Activated CD8-positive, alpha-beta memory T cell treated with anti-CD3 and anti-CD28 coated beads for 4 hours (primary cell): ENCODE results near the gene BCL11A.

Experiments used
- DNase-seq, 2 donors: peaks; one replicate each; pipeline ENCODE4 v3.0.0-alpha.2; 2020; ENCODE audit warnings: low read depth in 2 of 2

Gene BCL11A

DNA sequence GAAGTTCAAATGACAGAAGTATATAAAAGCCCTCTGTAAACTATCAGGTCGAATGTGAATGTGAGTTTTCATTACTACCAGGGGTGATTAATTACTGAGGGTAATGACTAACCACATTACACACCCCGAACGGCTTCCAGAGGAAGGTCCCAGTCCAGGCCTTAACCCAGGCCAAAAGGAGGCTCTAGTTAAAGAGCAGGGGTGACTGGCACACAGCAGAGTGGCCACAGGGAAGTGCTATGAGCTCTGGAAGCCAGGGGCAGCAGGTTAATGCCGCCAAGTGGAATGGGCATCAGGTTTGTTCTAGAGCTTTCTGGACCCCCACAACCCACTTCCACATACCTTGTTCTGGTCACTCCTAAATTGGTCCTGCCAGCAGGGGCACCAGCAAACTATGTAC is 87.7 kb downstream of the BCL11A start:
- DNase-seq = no peak

- no peak for DNase-seq
Observed at GRCh38 chr2:60463249-60463648, 90.2 kb downstream of the BCL11A start.

- DNase-seq = no peak
Observed at GRCh38 chr2:60461421-60462108, 91.9 kb downstream of the BCL11A start.

- DNase-seq = no peak
Observed at GRCh38 chr2:60460577-60461420, 92.7 kb downstream of the BCL11A start.

- no peak for DNase-seq
Observed at GRCh38 chr2:60459851-60460250, 93.6 kb downstream of the BCL11A start.

- no peak for DNase-seq
Observed at GRCh38 chr2:60456115-60456770, 97.2 kb downstream of the BCL11A start.

- DNase-seq = no peak
Observed at GRCh38 chr2:60453872-60454271, 99.6 kb downstream of the BCL11A start.

DNA sequence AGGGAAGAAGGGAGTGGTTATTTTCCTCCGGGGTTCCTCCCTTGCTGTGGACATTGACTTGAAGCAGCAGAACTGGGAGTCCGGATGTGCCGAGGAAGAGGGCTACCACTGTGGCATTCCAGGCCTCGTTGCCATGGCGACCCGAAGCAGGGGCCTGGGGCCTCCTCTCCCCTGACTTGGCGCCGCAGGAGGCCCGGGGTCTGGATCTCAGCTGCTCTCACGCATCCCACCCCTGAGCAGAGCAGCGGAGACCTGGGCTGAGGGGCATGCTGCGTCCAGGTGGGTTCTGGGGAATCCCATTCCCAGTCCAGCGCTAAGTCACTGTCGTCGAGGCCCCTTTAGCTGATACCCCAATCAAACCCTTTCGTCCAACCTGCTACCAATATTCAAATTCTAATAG is 100.2 kb downstream of the BCL11A start:
- no peak for DNase-seq

GRCh38 chr2:60450488-60450887 is 103.0 kb downstream of the BCL11A start:
- no peak for DNase-seq

GRCh38 chr2:60447943-60448342 is 105.5 kb downstream of the BCL11A start:
- DNase-seq = no peak

GRCh38 chr2:60446413-60447267 is 106.8 kb downstream of the BCL11A start:
- DNase-seq = no peak

DNA sequence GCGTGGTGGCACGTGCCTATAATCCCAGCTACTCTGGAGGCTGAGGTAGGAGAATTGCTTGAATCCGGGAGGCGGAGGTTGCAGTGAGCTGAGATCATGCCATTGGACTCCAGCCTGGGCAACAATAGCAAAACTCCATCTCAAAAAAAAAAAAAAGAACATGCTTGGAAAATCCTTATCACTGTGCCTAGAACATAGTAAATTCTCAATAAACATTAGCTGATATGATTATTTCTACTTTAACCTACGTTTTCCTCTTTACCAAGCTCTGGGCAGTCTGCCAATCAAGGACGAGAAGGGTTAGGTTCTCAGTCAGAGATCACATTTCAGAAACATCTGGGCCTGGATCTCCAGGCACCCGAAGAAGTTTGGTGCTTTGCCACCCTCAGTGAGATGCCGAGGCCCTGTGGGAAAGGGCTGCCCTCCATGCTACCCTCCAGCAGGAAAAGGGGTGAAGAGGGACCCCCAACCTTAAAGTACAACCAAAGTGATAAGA is 107.7 kb downstream of the BCL11A start:
- DNase-seq = no peak

DNA sequence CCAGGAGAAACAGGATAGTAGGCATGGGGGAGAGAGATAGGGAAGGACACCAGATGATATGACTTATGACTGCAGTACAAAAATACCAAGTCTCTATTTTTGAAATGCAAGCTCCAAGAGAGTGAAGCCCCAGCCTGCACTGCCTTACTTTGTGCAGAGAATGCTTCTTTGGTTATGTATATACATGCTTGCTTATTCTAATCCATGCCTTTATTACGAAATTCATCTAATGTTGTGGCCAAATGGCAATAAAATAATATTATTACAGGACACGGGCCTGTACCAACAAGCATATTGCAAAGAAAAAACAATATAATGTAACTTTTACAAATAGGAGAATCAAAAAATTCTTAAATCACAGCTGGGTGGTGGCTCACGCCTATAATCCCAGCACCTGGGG is 110.8 kb downstream of the BCL11A start:
- no peak for DNase-seq

- no peak for DNase-seq
Observed at GRCh38 chr2:60441800-60442199, 111.7 kb downstream of the BCL11A start.

GRCh38 chr2:60440767-60441163 is 112.7 kb downstream of the BCL11A start:
- DNase-seq = no peak

GRCh38 chr2:60440079-60440766 is 113.2 kb downstream of the BCL11A start:
- DNase-seq = no peak

- DNase-seq = no peak
Observed at GRCh38 chr2:60439219-60439974, 114.1 kb downstream of the BCL11A start.

DNA sequence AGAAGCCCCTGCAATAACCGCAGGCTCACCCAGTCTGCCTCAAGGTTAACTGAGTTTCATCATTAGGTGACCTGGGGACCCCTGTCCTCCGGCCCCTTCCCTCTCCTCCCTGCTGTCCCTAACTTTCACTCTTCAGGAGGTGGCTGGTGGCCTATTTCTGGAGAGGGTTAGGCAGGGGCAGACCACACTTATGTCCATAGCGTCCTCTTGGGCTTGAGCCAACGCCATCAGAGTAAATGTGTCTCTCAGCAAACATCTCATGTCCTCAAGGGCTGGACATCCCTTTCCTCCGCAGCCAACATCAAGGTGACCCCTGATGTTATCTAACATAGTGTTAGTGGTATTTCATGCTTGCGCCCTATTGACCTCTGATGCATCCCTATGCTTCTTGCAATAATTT is 114.8 kb downstream of the BCL11A start:
- DNase-seq = no peak

GRCh38 chr2:60438131-60438530 is 115.3 kb downstream of the BCL11A start:
- no peak for DNase-seq

GRCh38 chr2:60437080-60437696 is 116.3 kb downstream of the BCL11A start:
- DNase-seq = no peak
